Measurements from ENCODE around the gene IRS1. TPM values are rescaled to one million over a fixed set of nuclear protein-coding genes. Genes with fewer than 3 reads are reported as not detected.

IRS1 gene
- total RNA-seq, 1 donor from 2014 or later: 18.6 TPM

DNA sequence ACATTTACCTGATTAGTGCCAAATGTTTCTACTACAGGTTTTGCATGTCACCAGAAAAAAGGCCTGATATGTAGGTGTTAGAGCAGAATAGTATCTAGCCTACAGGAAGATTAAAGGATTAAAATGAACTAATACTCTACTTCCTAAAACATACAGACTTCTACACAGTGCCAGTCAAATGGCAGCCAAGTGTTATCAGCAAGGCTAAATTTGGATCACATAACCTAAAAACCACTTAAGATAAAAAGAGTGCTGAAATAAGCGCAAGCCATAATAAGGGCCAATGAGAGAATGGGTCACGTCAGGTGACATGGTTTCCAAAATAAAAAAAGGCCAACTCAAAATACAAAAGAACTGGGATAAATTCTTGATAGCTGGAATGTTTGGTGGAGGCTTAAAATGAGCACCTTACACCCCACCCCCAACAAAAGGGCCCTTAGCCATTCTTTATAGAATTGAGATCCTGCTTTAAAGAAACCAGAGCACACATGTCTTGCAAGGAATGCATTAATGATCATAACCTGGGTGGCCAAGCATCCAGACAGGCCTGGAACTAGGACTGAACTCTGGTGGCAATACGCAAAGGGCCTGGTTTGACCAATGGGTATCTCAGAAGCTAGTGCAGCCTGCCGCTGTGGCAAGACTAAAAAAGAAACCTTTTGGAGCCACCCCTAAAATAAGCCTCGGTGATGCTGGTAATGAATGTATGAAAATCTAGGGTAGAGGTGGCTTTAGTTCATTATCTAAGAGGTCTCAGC lies 32.4 kb downstream of the IRS1 start:
- no peak overlapping the region for H3K4me3 ChIP-seq
- H3K27me3 ChIP-seq: no peaks in the 10 kb centered on the region
- H3K36me3 ChIP-seq: no peaks in the 10 kb centered on the region
- DNase-seq (ENCODE audit: low spot score in 2 of 2): no peak
- TF ChIP-seq CTCF (IDR thresholded peaks at IDR 0.05): no peak
- peak overlapping the region; percentile 7 to 22 for H3K27ac ChIP-seq
- intact Hi-C loops (cut with DNase I): no loop called here
- H3K9me3 ChIP-seq: no peaks in the 10 kb centered on the region
- peaks cover 0 to 24% of the 10 kb centered on the region in 2 donors for H3K4me1 ChIP-seq

DNA sequence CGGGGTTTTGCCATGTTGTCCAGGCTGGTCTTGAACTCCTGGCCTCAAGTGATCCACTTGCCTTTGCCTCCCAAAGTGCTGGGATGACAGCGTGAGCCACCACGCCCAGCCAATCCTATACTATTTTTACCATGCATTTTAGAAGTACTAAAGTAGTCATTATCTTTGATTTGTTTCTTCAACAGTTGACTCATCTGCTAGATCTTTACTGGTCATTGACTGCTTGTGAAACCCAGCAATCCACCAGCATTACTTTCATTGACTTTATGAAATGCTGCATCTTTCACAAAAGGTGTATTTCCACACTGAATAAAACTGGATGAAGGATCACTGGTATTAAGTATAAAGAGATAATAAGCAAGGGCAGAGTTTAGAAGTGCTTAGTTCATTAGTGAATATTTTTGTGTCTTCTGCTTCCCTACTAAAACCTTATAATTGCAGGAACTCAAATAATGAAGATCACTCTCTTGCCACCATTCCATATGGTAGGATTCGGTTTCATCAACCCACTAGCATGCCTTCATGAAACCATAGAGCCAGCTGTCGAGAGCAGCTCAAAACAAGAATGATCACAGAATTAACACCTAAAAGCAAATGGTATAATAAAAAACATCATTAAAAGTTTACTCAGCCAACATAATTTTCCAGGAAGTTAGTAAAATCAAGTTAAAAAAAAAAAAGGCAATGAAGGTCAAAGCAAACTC lies 33.1 kb downstream of the IRS1 start:
- H3K27ac ChIP-seq: peak overlapping the region; percentile 7 to 22
- no peaks in the 10 kb centered on the region for H3K27me3 ChIP-seq
- no peaks in the 10 kb centered on the region for H3K36me3 ChIP-seq
- intact Hi-C loops (cut with DNase I): no loop called here
- DNase-seq (ENCODE audit: low spot score in 2 of 2): no peak
- peaks cover 0 to 23% of the 10 kb centered on the region in 2 donors for H3K4me1 ChIP-seq
- H3K9me3 ChIP-seq: no peaks in the 10 kb centered on the region
- no peak for TF ChIP-seq CTCF (IDR thresholded peaks at IDR 0.05)
- H3K4me3 ChIP-seq: no peak overlapping the region

DNA sequence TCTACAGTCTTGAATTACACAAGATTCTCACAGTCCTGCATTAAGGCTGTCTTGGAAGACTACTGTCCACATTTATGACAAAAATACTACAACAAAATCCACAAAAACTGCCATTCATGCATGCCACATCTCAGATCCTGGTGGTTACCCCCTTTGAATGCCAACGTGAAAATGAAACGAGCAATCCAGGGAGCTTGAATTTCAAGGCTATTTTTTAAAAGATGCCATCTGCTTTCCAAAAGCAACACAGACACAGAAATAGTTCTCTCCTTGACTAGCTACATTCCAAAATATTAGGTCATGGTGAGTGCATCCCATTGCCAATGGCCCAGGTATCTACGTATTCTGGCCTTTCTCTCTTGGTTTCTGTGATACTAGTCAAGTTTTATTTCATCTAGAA lies 36.3 kb downstream of the IRS1 start:
- H3K9me3 ChIP-seq: no peaks in the 10 kb centered on the region
- no peaks in the 10 kb centered on the region for H3K27me3 ChIP-seq
- H3K4me3 ChIP-seq: no peak overlapping the region
- H3K27ac ChIP-seq: peak overlapping the region; percentile 68 to 76
- intact Hi-C loops (cut with DNase I): loop anchor here (2.0 kb wide), 1 partner anchor 27 kb away; no protein-coding TSS in a partner anchor
- TF ChIP-seq CTCF (IDR thresholded peaks at IDR 0.05): no peak
- H3K4me1 ChIP-seq: peaks cover 7 to 47% of the 10 kb centered on the region in 2 donors
- DNase-seq (ENCODE audit: low spot score in 2 of 2): no peak
- H3K36me3 ChIP-seq: no peaks in the 10 kb centered on the region

- no peak overlapping the region for H3K4me3 ChIP-seq
- peak overlapping the region; percentile 31 to 52 for H3K27ac ChIP-seq
- H3K27me3 ChIP-seq: no peaks in the 10 kb centered on the region
- H3K9me3 ChIP-seq: no peaks in the 10 kb centered on the region
- intact Hi-C loops (cut with DNase I): no loop called here
- peaks cover 7 to 37% of the 10 kb centered on the region in 2 donors for H3K4me1 ChIP-seq
- TF ChIP-seq CTCF (IDR thresholded peaks at IDR 0.05): no peak
- no peaks in the 10 kb centered on the region for H3K36me3 ChIP-seq
- DNase-seq (ENCODE audit: low spot score in 2 of 2): no peak
These were observed 38.4 kb downstream of the IRS1 start for GRCh38 chr2:226761195-226761583.

GRCh38 chr2:226760412-226761194 lies 39.0 kb downstream of the IRS1 start:
- no peak for TF ChIP-seq CTCF (IDR thresholded peaks at IDR 0.05)
- DNase-seq (ENCODE audit: low spot score in 2 of 2): no peak
- Histone ChIP-seq H3K27me3 (no peaks in the 10 kb centered on the region), H3K9me3 (no peaks in the 10 kb centered on the region), H3K36me3 (no peaks in the 10 kb centered on the region), H3K27ac (peak overlapping the region; percentile 31 to 52), H3K4me1 (peaks cover 7 to 41% of the 10 kb centered on the region in 2 donors), H3K4me3 (no peak overlapping the region)
- intact Hi-C loops (cut with DNase I): no loop called here
